CD4-positive, alpha-beta T cell treated with Interleukin-17A for 1 hour (primary cell): Measurements from ENCODE around the gene PSMF1.

Experiments used
- DNase-seq: peaks from one replicate; pipeline ENCODE4 v3.0.0-alpha.2; 2020

Gene PSMF1

GRCh38 chr20:1165521-1165920 lies 47.1 kb downstream of the PSMF1 start:
- no peak for DNase-seq

DNA sequence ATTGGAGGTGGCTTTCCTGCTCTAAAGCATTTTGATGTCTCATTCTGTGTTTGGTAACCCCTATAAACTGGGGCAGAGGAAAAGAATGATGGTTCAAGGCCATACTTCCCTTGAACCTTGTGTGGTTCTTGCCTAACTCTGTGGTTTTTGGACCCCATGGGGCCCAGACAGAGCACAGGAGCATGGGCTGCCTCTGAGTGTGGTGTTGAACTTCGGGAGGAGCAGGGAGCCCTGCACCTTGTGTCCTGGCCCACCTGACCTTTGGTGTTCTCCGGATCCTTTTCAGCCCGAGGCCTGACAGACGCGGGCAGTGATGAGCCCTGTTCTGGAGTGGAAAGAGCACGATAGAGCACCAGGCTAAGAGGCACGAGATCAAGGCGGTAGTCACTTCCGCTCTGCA lies 47.5 kb downstream of the PSMF1 start:
- no peak for DNase-seq

DNA sequence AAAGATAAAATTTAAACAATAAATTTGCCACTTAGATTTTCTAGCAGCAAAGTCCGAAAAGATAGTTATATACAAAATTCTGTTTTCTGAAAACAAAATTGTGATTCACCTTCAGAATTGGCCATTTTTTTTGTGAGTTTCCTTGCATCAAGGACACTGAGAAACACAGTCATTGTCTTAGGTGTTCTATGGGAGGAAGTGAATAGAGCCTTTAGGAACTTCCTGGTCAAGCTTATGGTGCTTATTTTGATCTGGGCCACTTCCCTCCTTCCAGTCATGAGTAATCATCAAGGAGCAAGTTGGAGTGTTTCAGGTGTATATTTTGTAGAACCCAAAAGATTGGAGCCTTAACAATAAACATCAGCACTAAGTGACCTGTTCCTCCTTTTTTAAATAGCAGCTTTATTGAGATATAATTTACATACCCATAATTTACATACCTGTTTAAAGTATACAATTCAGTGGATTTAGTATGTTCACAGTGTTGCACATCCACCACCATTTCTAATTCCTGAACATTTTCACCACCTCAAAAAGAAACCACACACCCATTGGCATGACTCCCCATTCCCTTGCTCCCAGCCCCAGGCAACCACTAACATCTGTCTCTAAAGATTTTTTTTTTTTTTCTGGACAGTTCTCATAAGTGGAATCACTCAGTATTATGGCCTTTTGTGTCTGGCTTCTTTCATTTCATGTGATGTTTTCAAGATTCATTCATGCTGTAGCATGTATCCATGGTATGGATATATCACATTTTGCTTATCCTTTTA lies 48.7 kb downstream of the PSMF1 start:
- DNase-seq, result no peak

- DNase-seq, result no peak
These were observed 50.8 kb downstream of the PSMF1 start for GRCh38 chr20:1169224-1169623.

DNA sequence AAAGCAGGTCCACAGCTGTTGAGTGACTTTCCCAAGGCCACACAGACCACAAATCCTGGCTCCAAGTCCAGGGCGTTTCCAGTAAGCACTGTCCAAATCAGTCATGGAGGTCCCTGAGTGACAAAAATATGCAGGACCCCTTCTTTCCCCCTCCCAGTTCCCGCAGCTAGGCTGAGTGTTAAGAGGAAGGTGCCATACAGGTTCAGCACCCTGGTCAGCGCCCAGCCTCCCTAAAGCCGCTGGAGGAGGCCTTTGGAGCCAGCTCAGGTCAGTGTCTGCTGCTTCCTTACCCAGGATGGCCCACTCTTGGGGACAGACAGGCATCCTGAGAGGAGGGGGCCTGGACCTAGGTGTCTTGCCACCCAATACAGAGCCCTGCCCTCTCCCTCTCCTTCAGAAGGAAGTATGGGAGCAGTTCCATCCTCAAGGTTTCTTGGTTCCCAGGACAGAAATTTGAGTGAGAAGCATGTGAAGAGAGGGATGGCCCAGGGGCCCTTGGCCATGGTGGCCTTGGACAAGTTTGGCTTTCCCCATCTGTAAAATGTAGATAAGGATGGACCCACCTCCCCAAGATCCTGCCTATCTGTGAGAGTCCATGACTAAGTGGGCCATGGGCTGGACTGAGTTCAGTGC lies 53.2 kb downstream of the PSMF1 start:
- DNase-seq, result no peak

DNA sequence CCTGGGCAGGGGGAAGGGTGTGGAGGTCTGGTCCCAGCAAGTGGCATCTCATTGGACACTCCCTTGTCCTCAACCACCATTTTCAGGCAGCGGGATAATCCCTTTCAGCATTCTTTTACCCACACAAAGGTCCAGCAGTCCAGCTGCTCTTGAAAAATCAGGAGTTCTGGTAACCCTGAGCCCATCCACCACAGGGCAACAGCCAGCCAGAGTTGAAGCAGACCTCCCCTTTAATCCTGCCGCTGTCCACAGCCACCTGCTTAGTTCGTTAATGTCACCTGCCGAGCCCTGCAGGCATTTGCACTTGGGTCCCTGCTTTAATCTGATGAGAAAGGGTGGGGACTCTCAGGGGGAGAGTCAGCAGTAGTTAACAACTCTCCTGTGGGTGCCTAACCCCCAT lies 55.3 kb downstream of the PSMF1 start:
- DNase-seq, result no peak

- DNase-seq, result no peak
These were observed 56.4 kb downstream of the PSMF1 start for GRCh38 chr20:1174787-1175186.

DNA sequence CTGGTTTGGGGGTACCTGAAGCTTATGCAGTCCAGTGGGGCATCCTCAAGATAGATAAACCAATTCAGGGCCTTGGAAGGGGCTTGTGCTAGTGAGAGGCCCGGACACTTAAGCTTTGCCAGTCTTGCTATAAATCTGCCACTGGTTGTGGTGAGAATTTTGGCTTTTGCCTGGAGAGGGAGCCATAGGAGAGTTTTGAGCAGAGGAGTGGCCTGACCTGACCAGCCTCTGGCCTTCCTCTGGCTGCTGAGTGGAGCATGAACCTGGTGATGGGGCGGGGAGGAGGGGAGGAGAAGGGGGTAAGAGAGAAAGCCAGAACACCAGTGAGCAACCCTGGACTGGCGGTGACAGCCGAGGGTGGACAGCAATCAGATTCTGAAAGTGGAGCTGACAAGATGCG lies 59.3 kb downstream of the PSMF1 start:
- DNase-seq, result no peak

DNA sequence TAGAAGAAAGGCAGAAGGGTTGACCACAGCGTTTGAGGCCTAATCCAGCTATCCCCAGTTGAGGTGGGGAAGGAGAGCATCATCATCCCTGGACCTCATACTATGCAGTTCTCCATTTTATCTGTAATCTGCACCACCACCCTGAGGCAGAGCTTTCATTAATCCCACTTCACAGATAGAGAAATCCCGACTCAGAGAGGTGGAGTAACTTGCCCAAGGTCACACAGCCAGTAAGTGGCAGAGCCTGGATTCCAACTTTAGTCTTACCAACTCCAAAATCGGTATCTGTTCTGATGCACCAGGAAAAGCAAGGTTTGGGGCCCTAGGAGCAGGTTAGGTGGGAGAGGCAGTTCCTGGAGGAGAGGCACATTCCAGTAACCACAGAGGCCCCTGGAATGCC lies 59.7 kb downstream of the PSMF1 start:
- DNase-seq, result no peak

DNA sequence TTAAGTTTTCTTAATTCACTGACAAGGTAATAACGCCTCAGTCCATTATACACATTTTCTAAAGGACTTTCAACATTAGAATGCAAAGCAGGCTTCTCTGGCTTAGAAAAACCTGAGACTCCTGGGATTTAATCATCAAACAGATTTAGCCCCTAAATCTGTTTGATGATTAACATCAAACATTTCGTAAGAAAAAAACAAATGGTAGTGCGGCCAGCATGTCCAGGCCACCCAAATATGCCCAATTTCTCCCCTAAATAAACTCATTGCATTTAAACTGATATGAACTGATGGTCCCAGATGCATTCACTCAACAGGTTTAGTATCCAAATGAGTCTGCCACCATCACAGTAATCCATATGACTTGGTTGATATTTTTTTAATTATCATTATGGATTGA lies 60.2 kb downstream of the PSMF1 start:
- no peak for DNase-seq

- no peak for DNase-seq
These were observed 62.5 kb downstream of the PSMF1 start for GRCh38 chr20:1180949-1181348.

- no peak for DNase-seq
These were observed 63.7 kb downstream of the PSMF1 start for GRCh38 chr20:1182106-1182505.

DNA sequence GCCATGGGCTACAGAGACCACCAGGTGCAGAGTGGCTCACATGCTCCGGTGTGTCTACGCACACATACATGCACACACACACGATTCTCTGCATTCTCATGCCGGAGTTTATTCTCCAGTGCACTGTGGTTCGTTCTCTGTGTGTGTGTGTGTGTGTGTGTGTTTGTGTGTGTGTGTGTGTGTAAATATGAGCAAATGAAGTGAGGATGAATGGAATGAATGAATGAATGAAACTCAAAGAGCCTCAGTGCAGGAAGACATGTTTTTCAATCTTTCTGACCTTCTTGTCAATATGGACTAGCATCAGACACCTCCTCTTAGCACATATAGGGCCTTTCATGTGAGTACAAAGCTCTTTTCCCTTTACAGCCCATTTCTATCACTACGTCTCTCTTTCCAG lies 64.8 kb downstream of the PSMF1 start:
- DNase-seq, result no peak

DNA sequence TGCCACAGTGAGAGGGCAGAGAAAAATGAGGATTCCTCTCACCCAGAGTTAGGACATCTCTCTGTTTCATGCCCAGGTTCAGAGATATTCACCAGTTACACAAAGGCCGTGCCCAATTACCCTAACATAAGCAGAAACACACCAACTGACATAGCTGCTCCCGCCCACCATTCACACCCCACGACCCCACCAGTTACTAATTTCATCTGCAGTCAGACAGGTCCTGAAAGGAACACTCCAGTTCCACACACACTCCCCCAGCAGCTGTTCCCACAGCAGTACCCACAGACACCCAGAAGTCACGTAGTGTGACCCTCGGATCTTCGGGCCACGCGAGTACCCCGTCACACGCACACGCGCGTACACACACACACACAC lies 65.8 kb downstream of the PSMF1 start:
- no peak for DNase-seq

GRCh38 chr20:1184638-1185315 lies 66.4 kb downstream of the PSMF1 start, which contains the start of gene TMEM74B:
TMEM74B (minus strand) TSS chr20:1184981; CDS start chr20:1183801, 1,180 bp downstream.
- DNase-seq, result no peak

DNA sequence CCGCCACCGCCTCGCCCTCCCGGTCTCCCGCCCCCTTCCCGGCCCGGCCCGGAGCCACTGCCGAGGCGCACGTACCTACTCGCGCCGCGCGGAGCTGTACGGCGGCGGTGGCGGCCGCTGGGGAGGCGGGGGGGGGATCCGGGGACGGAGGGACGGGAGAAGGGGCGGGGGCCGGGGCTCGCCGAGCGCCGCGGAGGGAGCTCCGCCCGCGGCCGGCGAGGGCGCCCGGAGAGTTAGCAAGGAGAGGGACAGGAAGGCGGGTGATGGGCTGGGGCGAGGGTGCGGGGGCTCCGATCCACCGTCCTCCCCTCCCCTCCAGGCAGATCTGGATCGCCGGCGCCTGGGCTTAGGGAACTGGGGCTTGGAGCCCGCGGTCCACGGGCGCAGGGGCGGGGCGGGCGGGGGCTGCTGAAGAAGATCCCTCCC lies 66.9 kb downstream of the PSMF1 start:
- no peak for DNase-seq

GRCh38 chr20:1185790-1186334 lies 67.5 kb downstream of the PSMF1 start:
- DNase-seq, result peak; percentile 41

GRCh38 chr20:1186367-1186991 lies 68.1 kb downstream of the PSMF1 start:
- no peak for DNase-seq

GRCh38 chr20:1187605-1188171 lies 69.3 kb downstream of the PSMF1 start:
- no peak for DNase-seq

- DNase-seq, result no peak
These were observed 69.9 kb downstream of the PSMF1 start for GRCh38 chr20:1188347-1188746.

DNA sequence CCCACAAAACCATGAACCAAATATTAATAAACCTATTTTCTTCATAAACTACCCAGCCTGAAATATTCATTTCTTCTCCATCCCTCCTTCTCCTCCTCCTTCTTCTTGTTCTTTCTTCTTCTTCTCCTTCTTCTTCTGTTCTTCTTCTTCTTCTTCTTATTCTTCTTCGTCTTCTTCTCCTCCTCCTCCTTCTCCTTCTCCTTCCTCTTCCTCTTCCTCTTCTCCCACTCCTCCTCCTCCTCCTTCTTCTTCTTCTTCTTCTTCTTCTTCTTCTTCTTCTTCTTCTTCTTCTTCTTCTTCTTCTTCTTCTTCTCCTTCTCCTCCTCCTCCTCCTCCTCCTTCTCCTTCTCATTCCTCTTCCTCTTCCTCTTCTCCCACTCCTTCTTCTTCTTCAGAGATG lies 71.4 kb downstream of the PSMF1 start:
- no peak for DNase-seq

DNA sequence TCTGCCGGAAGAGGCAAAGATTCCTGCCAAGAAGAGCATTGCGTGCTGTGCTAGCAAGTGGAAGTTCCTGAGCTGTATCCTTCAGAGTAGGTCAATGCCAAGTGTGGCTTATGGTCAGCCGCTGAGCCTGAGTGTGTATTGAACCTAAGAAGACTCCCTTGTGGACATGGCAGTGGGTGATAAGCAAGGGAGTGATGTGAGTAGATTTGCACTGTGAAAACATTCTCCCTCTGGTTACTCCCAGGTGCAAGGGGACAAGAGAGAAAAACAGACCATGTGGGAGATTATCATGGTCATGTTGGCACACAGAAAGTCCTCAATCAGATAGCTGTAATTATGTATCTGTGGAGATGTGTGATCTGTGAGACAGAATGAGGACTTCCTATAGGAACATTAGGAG lies 72.4 kb downstream of the PSMF1 start:
- DNase-seq, result no peak

- DNase-seq, result no peak
These were observed 72.9 kb downstream of the PSMF1 start for GRCh38 chr20:1191299-1191698.
